Left lung (tissue), 10 donors: ENCODE measurements around the gene TFF2. TPM values are rescaled to one million over a fixed set of nuclear protein-coding genes. Genes with fewer than 3 reads are reported as not detected.

Source experiments
- ATAC-seq: fragments of 200-7000 bp; cut with Tn5 transposase; one replicate; pipeline ENCODE4 v1.9.1; 2020; ENCODE audit warnings: moderate library complexity
- DNase-seq, 4 donors: peaks; one replicate each; pipeline ENCODE4 v3.0.0-alpha.2; 2013 to 2020
- H3K27ac ChIP-seq, 2 donors: fragments of 200-600 bp; sonication (generic) in 1 of 2; one replicate each; pipeline versions ENCODE4 v1.5.0 to v1.8.0; 2020 to 2021
- H3K27me3 ChIP-seq, 2 donors: fragments of 200-600 bp; sonication (generic) in 1 of 2; one replicate each; pipeline versions ENCODE4 v1.5.0 to v1.8.0; 2020 to 2021
- H3K36me3 ChIP-seq, 2 donors: fragments of 200-600 bp; sonication (generic) in 1 of 2; one replicate each; pipeline versions ENCODE4 v1.5.0 to v1.8.0; 2020 to 2021
- H3K4me1 ChIP-seq, 2 donors: fragments of 200-600 bp; one replicate each; pipeline ENCODE4 v1.8.0; 2021
- H3K4me3 ChIP-seq, 2 donors: fragments of 200-600 bp; sonication (generic) in 1 of 2; one replicate each; pipeline versions ENCODE4 v1.5.0 to v1.8.0; 2020 to 2021; ENCODE audit warnings: mild to moderate bottlenecking in 1 of 2
- H3K9me3 ChIP-seq, 2 donors: fragments of 200-600 bp; sonication (generic) in 1 of 2; one replicate each; pipeline versions ENCODE4 v1.5.0 to v1.8.0; 2020 to 2021
- CTCF ChIP-seq, 2 donors: fragments of 200-600 bp; sonication (generic) in 1 of 2; IDR thresholded peaks; one replicate each; pipeline versions ENCODE4 v1.5.0 to v1.8.0; 2021; ENCODE audit warnings: antibody characterized with exemption in 2 of 2
- intact Hi-C, 2 donors: fragments of 100-400 bp; cut with DNase I; formaldehyde crosslinking; loops; one replicate each; pipeline versions ENCODE4 v1.11.2 to v1.14.2; 2022
- polyA plus RNA-seq, 6 donors: library from polyadenylated mRNA; unstranded; fragments of 120-200 nt; gene quantifications; one replicate each; pipeline ENCODE4 v1.2.1, GENCODE V29; 2013; ENCODE audit not compliant: insufficient read length in 6 of 6
- total RNA-seq, 2 donors: library from RNA; stranded (reverse); fragmentation: NEBNext Ultra II Directional; extraction: Animal tissue kit (Norgen Biotek cat#: 25700); gene quantifications; one replicate each; pipeline ENCODE4 v1.2.1, GENCODE V29; 2021
- donor health status: DM: no; HTN: yes; CAD: no.
- donor health status: DM: no; HTN: no; CAD: no.

The TFF2 gene
- total and polyA plus RNA-seq, 8 donors = not detected

DNA sequence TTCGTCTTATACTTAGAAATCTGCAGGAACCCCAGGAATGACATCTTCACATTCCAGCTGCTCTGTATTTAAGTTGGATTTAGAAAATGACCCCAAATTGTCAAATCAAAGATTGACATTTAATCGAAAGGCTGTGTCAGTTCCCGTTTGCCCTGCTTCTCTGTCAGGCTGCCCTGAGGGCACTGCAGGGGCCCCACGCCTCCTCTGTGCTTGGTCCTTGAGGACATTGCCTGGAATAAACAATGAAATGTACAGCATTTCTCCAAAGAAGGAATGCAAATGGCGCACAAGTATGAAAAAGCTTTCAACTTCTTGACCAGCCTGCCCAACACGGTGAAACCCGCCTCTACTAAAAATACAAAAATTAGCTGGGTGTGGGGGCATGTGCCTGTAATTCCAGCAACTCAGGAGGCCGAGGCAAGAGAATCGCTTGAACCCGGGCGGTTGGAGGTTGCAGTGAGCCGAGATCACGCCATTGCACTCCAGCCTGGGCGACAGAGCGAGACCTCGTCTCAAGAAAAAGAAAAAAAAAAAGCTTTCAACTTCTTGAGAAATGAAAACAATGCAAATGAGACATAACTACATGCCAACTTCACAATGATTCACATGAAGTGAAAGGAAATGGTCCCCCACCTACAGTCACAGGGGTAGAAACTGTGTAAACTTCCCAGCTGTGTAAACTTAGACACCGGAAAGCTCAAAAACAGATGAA, 42.1 kb upstream of the TFF2 start:
- intact Hi-C loops = no loop called here

DNA sequence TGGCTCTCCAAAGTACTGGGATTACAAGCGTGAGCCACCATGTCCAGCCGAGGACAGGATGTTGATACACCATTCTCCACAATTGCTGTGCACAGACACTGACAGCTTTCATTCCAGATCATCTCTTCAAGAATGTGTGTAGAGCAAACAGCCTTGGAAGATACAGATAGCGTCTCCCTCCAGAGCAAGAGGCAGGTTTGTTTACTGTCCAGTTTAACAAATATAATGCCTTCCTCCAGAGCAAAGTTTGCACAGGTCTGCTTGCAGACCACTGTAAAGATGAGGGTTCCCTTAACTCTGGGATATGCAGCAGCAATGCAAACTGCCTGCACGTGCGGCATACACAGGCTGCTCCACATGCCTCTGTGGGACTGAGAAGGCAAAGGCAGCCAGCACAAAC, 40.5 kb upstream of the TFF2 start:
- DNase-seq (peak in 1 of 4 donors; percentile 14), ATAC-seq (no peak)
- Histone ChIP-seq H3K36me3 (no peaks in the 10 kb centered on the region), H3K4me3 (no peak overlapping the region), H3K27ac (no peak overlapping the region), H3K27me3 (no peaks in the 10 kb centered on the region), H3K9me3 (no peaks in the 10 kb centered on the region), H3K4me1 (peaks cover 0 to 13% of the 10 kb centered on the region in 2 donors)
- no peak for TF ChIP-seq CTCF (IDR thresholded peaks at IDR 0.05)
- intact Hi-C loops = no loop called here

More for the DNA sequence above, 42.1 kb upstream of the TFF2 start:
- DNase-seq (peak in 1 of 4 donors; percentile 12), ATAC-seq (no peak)
- no peak for TF ChIP-seq CTCF (IDR thresholded peaks at IDR 0.05)
- H3K27ac ChIP-seq = no peak overlapping the region
- H3K36me3 ChIP-seq = no peaks in the 10 kb centered on the region
- H3K4me1 ChIP-seq = peaks cover 0 to 11% of the 10 kb centered on the region in 2 donors
- no peaks in the 10 kb centered on the region for H3K9me3 ChIP-seq
- H3K27me3 ChIP-seq = no peaks in the 10 kb centered on the region
- no peak overlapping the region for H3K4me3 ChIP-seq

DNA sequence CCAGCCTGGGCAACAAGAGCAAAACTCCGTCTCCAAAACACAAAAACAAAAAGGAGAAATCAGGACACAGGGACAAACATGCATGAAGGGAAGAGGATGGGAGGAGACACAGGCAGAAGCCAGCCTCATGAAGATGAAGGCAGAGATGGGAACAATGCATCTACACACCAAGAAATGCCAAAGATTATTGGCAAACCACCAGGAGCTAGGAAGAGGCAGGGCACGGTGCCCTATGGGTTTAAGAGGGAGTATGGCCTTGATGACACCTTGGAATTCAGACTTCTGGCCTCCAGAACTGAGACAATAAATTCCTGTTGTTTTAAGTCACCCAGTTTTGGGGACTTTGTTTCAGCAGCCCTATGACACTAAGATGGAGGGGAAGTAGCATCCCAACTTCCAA, 39.9 kb upstream of the TFF2 start:
- Histone ChIP-seq H3K27me3 (no peaks in the 10 kb centered on the region), H3K36me3 (no peaks in the 10 kb centered on the region), H3K4me3 (no peak overlapping the region), H3K27ac (no peak overlapping the region), H3K9me3 (no peaks in the 10 kb centered on the region), H3K4me1 (peaks cover 0 to 19% of the 10 kb centered on the region in 2 donors)
- DNase-seq (no peak), ATAC-seq (no peak)
- TF ChIP-seq CTCF (IDR thresholded peaks at IDR 0.05) = no peak
- intact Hi-C loops = no loop called here

GRCh38 chr21:42390193-42390592, 39.4 kb upstream of the TFF2 start:
- ATAC-seq (no peak), DNase-seq (no peak)
- no peak for TF ChIP-seq CTCF (IDR thresholded peaks at IDR 0.05)
- intact Hi-C loops = no loop called here
- Histone ChIP-seq H3K9me3 (no peaks in the 10 kb centered on the region), H3K36me3 (no peaks in the 10 kb centered on the region), H3K27ac (no peak overlapping the region), H3K4me3 (no peak overlapping the region), H3K4me1 (peaks cover 0 to 21% of the 10 kb centered on the region in 2 donors), H3K27me3 (no peaks in the 10 kb centered on the region)

DNA sequence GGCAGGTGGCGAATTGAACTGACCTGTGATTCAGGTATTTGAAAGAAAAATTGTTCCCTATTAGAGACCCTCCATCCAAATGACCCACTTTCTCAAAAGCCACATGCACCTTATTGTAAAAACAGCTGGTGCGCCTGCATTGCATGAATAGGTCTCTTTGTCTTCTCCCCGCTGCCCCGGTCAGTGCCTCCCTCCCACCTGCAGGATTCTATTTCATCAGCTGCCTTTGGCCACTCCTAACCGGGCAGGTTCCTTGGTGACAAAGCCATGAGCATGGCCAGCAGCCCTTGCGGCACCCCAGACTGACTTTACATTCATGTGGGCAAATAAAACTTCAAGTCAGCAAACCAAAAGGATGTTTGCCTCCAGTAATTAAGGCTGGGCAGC, 38.6 kb upstream of the TFF2 start:
- no peaks in the 10 kb centered on the region for H3K9me3 ChIP-seq
- intact Hi-C loops = no loop called here
- no peak for TF ChIP-seq CTCF (IDR thresholded peaks at IDR 0.05)
- H3K4me1 ChIP-seq = peaks cover 0 to 21% of the 10 kb centered on the region in 2 donors
- H3K4me3 ChIP-seq = no peak overlapping the region
- no peaks in the 10 kb centered on the region for H3K36me3 ChIP-seq
- ATAC-seq (peak; percentile 82), DNase-seq (peak in 2 of 4 donors; percentile 45 to 47)
- H3K27ac ChIP-seq = no peak overlapping the region
- H3K27me3 ChIP-seq = no peaks in the 10 kb centered on the region
